Measurements from ENCODE around the gene CCDC97. TPM values are rescaled to one million over a fixed set of nuclear protein-coding genes. Genes with fewer than 3 reads are reported as not detected.

Gene CCDC97
- 27.6 to 48.1 TPM (median 43.8 TPM) in 5 replicates for total RNA-seq (2022; extraction: Qiagen RNA extraction; ENCODE audit: low read depth)

GRCh38 chr19:41310033-41310831 lies at the start of gene CCDC97:
Gene CCDC97, plus strand, starts transcription at chr19:41310172. Its CDS starts 139 bp downstream, at chr19:41310311.

GRCh38 chr19:41263850-41264580 lies 46.0 kb upstream of the CCDC97 start, which contains the start of gene HNRNPUL1:
Gene HNRNPUL1, plus strand, starts transcription at chr19:41264372. Its CDS starts 132 bp downstream, at chr19:41264504.

GRCh38 chr19:41353466-41354342 lies 43.7 kb downstream of the CCDC97 start, which contains the start of gene TGFB1:
Gene TGFB1, minus strand, starts transcription at chr19:41353922. Its CDS starts 878 bp downstream, at chr19:41353044.

GRCh38 chr19:41363753-41364523 lies 54.0 kb downstream of the CCDC97 start, which contains the start of gene B9D2:
Gene B9D2, minus strand, starts transcription at chr19:41364149. Its CDS starts 630 bp downstream, at chr19:41363519.

Other genes starting within 250 kb of the CCDC97 start
- not detected in 5 replicates for gene CYP2A13, start 221.7 kb upstream of the CCDC97 start, total RNA-seq (2022; extraction: Qiagen RNA extraction; ENCODE audit: low read depth)
- not detected in 5 replicates for gene CYP2F1, start 195.7 kb upstream of the CCDC97 start, total RNA-seq (2022; extraction: Qiagen RNA extraction; ENCODE audit: low read depth)
- 16.4 to 27.1 TPM (median 24.1 TPM) in 5 replicates for gene CYP2S1, start 117.0 kb upstream of the CCDC97 start, total RNA-seq (2022; extraction: Qiagen RNA extraction; ENCODE audit: low read depth)
- 97.4 to 134 TPM (median 119 TPM) in 5 replicates for gene AXL, start 90.9 kb upstream of the CCDC97 start, total RNA-seq (2022; extraction: Qiagen RNA extraction; ENCODE audit: low read depth)
- gene HNRNPUL1, start 45.8 kb upstream of the CCDC97 start, total RNA-seq (2022; extraction: Qiagen RNA extraction; ENCODE audit: low read depth) = 302 to 342 TPM (median 315 TPM) in 5 replicates
- gene TGFB1, start 43.8 kb downstream of the CCDC97 start, total RNA-seq (2022; extraction: Qiagen RNA extraction; ENCODE audit: low read depth) = 110 to 153 TPM (median 149 TPM) in 5 replicates
- gene B9D2, start 54.0 kb downstream of the CCDC97 start, total RNA-seq (2022; extraction: Qiagen RNA extraction; ENCODE audit: low read depth) = 22.7 to 35.3 TPM (median 29.5 TPM) in 5 replicates
- gene TMEM91, start 66.4 kb downstream of the CCDC97 start, total RNA-seq (2022; extraction: Qiagen RNA extraction; ENCODE audit: low read depth) = 2.5 to 5.4 TPM (median 4.8 TPM) in 5 replicates
- 64.5 to 99.5 TPM (median 88.6 TPM) in 5 replicates for gene EXOSC5, start 87.2 kb downstream of the CCDC97 start, total RNA-seq (2022; extraction: Qiagen RNA extraction; ENCODE audit: low read depth)
- gene BCKDHA, start 87.6 kb downstream of the CCDC97 start, total RNA-seq (2022; extraction: Qiagen RNA extraction; ENCODE audit: low read depth) = 36.9 to 45.2 TPM (median 40.6 TPM) in 5 replicates
- gene B3GNT8, start 117.2 kb downstream of the CCDC97 start, total RNA-seq (2022; extraction: Qiagen RNA extraction; ENCODE audit: low read depth) = 0.08 to 0.14 TPM (median 0.12 TPM) in 3 of 5 replicates, not detected in the others
- 103 to 114 TPM (median 109 TPM) in 5 replicates for gene DMAC2, start 129.7 kb downstream of the CCDC97 start, total RNA-seq (2022; extraction: Qiagen RNA extraction; ENCODE audit: low read depth)
- gene ERICH4, start 133.0 kb downstream of the CCDC97 start, total RNA-seq (2022; extraction: Qiagen RNA extraction; ENCODE audit: low read depth) = not detected in 5 replicates